GM12873 (cell line): ENCODE results near the gene TMEM94.

ENCODE experiments used
- TF ChIP-seq, protein P1 (sequence below): IDR thresholded peaks from 2 replicates; pipeline ENCODE4 v1.5.1; 2012; ENCODE audit warnings: low read depth, mild to moderate bottlenecking, moderate library complexity, low read length, control low read depth; ENCODE audit not compliant: insufficient read depth; ENCODE audit errors: missing control alignments

The TMEM94 gene

DNA sequence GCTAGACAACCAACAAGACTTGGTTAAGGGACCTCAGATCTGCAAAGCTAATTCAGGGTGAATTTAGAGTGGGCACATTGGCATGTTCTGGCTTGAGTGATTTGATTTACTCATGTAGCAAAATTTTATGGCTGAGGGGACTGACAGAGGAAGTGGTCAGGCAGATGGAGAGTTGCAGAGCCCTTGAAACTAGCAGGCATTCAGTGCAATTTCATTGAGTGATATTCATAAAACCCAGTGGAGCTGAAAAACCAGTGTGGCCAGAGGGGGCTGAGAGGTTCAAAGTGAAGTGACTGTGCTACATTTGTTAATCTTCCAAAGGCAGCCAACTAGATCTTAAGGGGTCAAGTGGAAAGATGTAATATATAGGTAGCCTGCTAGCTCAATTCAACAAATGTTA is 2.2 kb upstream of the TMEM94 start:
- TF ChIP-seq, protein P1, sequence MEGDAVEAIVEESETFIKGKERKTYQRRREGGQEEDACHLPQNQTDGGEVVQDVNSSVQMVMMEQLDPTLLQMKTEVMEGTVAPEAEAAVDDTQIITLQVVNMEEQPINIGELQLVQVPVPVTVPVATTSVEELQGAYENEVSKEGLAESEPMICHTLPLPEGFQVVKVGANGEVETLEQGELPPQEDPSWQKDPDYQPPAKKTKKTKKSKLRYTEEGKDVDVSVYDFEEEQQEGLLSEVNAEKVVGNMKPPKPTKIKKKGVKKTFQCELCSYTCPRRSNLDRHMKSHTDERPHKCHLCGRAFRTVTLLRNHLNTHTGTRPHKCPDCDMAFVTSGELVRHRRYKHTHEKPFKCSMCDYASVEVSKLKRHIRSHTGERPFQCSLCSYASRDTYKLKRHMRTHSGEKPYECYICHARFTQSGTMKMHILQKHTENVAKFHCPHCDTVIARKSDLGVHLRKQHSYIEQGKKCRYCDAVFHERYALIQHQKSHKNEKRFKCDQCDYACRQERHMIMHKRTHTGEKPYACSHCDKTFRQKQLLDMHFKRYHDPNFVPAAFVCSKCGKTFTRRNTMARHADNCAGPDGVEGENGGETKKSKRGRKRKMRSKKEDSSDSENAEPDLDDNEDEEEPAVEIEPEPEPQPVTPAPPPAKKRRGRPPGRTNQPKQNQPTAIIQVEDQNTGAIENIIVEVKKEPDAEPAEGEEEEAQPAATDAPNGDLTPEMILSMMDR, result no peak

DNA sequence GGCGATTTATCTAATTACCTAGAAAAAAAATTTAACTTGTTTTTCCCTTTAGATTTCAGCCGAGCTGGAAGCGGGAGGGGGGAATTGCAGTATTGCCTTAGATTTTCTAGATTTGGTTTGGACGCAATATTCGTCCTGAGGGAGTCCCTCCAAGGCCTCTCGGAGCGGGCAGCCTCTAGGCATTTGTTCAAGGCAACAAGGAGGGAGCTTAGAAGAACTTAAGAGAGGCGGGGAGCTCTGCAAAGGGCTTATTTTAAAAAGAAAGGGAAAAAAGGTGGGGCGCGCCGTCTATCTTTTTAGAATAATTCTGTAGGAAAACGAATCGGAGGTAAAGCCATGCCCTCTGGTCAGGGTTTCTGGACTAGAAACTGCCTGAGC is 407 bp upstream of the TMEM94 start:
- TF ChIP-seq, protein P1, result no peak

DNA sequence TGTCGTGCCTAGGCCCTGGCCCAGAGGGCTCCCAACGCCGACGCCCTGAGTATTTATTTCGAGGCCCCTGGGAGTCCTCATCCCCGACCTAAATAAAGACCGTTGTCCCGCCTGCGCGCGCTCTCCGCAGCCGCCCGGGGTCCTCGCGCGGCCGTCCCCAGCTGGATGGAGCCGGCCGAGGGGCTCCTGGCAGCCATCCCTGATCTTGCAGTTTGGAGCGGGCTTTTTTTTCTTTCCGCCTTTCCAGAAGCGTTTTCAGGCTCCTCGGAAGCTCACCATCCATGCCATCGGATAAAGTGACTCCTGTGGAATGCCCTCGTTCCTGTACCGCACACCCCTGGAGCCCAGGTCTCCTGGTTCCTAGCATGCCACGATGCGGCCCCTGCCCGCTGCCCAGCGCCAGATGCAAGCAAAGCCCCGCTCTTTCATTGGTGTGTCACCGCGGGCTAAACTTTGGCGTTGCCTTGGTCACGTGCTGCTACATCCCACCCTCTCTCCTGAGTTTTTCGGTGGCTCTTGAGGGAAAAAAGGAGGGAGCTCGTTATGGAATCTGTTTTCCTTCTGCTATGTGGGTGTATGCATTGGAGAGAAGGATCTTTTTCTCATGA is 716 bp downstream of the TMEM94 start:
- TF ChIP-seq, protein P1, result no peak

DNA sequence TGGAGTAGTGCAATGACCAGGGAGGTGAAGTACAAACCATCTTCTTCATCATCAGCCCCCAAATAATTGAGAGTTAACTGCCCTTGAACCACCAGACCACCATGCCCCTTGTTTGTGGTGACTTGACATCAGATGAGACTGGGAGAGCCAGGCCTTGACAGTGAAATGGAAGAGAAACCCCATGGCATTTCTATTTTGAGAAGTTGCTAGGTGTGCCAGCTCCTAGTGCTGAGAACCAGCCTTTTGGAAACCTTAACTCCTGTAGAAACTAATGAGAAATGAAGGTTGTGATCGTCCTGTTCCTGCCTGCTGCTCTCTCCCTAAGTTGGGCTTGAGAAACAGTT is 2.8 kb downstream of the TMEM94 start:
- TF ChIP-seq, protein P1, result no peak

DNA sequence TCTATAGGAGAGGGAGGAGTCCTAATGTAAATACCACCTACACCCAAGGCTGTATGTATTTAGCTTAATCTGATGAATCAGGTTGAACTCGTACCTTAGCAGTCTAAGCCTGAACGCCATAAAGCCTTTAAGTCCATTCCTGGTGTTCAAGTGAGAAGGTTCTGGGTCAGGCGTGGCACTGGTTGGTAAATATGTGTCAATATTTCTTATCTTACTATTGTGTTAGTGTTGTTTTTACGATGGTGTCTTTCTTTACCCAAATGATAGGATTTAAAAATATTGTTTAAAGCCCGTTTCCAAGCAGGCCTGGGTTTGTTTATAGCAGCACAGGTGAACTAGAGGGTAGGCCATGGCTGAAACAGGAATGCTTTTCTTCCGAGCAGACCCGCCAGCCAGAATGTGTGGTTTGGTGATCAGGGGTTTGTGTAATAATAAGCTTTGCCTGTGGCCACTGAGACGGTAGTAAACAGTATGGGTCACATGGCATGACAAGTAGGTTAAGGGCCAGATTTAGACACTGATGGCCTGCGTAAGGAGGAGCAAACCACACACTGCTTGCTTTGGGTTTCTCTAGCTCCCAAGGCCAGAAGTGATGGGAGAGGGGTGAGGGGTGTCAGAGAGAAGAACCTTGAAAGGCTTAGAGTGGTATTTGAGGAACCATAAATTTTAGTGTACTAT is 3.3 kb downstream of the TMEM94 start:
- TF ChIP-seq, protein P1, result no peak

DNA sequence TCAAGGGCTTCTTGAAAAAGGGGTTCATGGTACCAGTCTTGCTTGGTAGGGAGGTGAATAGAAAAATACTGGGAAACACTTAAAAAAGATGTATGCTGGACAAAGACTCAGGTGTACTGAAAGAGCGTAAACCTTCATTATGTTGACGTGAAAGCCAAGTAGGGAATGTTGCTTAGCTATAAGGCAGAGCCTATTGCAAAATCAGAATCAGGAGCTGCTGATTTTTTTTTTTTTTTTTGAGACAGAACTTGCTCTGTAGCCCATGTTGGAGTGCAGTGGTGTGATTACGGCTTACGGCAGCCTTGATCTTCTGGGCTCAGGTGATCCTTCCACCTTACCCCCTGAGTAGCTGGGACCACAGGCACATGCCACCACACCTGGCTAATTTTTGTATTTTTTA is 3.9 kb downstream of the TMEM94 start:
- TF ChIP-seq, protein P1, result no peak

DNA sequence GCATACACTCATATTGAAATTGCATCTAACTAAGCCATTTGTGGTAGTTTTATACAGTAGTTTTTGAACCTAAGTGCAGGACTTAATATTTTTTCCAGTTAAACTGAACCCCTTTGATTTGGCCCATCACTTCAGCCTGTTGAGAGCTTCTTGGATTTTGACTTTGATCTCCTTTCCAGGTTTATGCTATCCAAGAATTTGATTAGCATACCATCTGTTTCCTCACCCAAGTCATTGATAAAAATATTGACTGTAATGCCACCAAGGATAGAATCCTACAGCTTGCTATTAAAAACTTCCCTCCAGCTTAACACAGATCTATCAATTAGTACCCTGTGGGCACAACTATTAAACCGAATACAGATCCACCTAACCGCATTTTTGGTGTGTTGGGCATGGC is 7.2 kb downstream of the TMEM94 start:
- TF ChIP-seq, protein P1, result no peak
